Fibroblast of lung (primary cell): ENCODE measurements around the gene CPA4. TPM values are rescaled to one million over a fixed set of nuclear protein-coding genes. Genes with fewer than 3 reads are reported as not detected.

Experiments used
- DNase-seq, 2 donors: peaks; one replicate each; pipeline versions ENCODE4 v3.0.0 to v3.0.0-alpha.2; 2010; ENCODE audit warnings: low read depth in 2 of 2
- H2AFZ ChIP-seq: 2 replicates; pipeline ENCODE4 v1.5.1; 2012; ENCODE audit warnings: low read length, control low read depth, inconsistent platforms
- H3K27ac ChIP-seq: 2 replicates; pipeline ENCODE4 v1.5.1; 2011; ENCODE audit warnings: low read length, control low read depth; ENCODE audit not compliant: insufficient read depth
- H3K27me3 ChIP-seq: 2 replicates; pipeline ENCODE4 v1.5.1; 2011; ENCODE audit warnings: mild to moderate bottlenecking, low read length; ENCODE audit not compliant: control insufficient read depth, insufficient read depth
- H3K36me3 ChIP-seq: 2 replicates; pipeline ENCODE4 v1.5.1; 2011; ENCODE audit warnings: low read length; ENCODE audit not compliant: control insufficient read depth, insufficient read depth
- H3K4me1 ChIP-seq: 2 replicates; pipeline ENCODE4 v1.5.1; 2011; ENCODE audit warnings: low read length; ENCODE audit not compliant: control insufficient read depth, insufficient read depth; ENCODE audit errors: extremely low read depth
- H3K4me2 ChIP-seq: 2 replicates; pipeline ENCODE4 v1.5.1; 2011; ENCODE audit warnings: low read length, control low read depth; ENCODE audit not compliant: insufficient read depth; ENCODE audit errors: extremely low read depth
- H3K4me3 ChIP-seq, 4 experiments: fragments of 200-600 bp in 1 of 4; sonication (generic) in 1 of 4; replicated peaks in 1 of 4; 2 replicates each; pipeline ENCODE4 v1.5.1; 2011 to 2016; ENCODE audit warnings: low read length in 4 of 4, low read depth in 3 of 4, mild to moderate bottlenecking in 3 of 4, control low read depth in 2 of 4, inconsistent platforms in 1 of 4, mixed read lengths in 1 of 4; ENCODE audit not compliant: insufficient read depth in 1 of 4; ENCODE audit errors: control extremely low read depth in 1 of 4
- H3K79me2 ChIP-seq: 2 replicates; pipeline ENCODE4 v1.5.1; 2012; ENCODE audit warnings: mild to moderate bottlenecking, low read length, inconsistent platforms; ENCODE audit not compliant: control insufficient read depth, insufficient read depth
- H3K9ac ChIP-seq: 2 replicates; pipeline ENCODE4 v1.5.1; 2011; ENCODE audit warnings: mild to moderate bottlenecking, low read length, control low read depth; ENCODE audit not compliant: insufficient read depth
- H3K9me3 ChIP-seq: 2 replicates; pipeline ENCODE4 v1.5.1; 2012; ENCODE audit warnings: low read depth, low read length; ENCODE audit not compliant: control insufficient read depth, insufficient read depth
- H4K20me1 ChIP-seq: 2 replicates; pipeline ENCODE4 v1.5.1; 2011; ENCODE audit warnings: low read length; ENCODE audit not compliant: control insufficient read depth, insufficient read depth; ENCODE audit errors: extremely low read depth
- CTCF ChIP-seq, 2 donors: IDR thresholded peaks in 1 of 2; conservative IDR thresholded peaks in 1 of 2; 1 replicate in 1 of 2; 2 replicates in 1 of 2; pipeline ENCODE4 v1.5.1; 2011 to 2012; ENCODE audit warnings: low read length in 2 of 2, control low read depth in 1 of 2, inconsistent platforms in 1 of 2, low read depth in 1 of 2, mild to moderate bottlenecking in 1 of 2
- EZH2 ChIP-seq: IDR thresholded peaks from 2 replicates; pipeline ENCODE4 v1.5.1; 2012; ENCODE audit warnings: low read length, control low read depth, mild to moderate bottlenecking; ENCODE audit errors: missing control alignments
- polyA plus RNA-seq, 2 donors: library from polyadenylated mRNA; depleted of rRNA in 1 of 2; stranded (reverse) in 1 of 2; unstranded in 1 of 2; fragments of >200 nt; gene quantifications; 2 replicates each; pipeline ENCODE4 v1.2.1, GENCODE V29; 2011 to 2012; ENCODE audit warnings: missing spikeins in 1 of 2
- total RNA-seq: library from RNA; depleted of rRNA; stranded (reverse); fragments of >200 nt; gene quantifications from 2 replicates; pipeline ENCODE4 v1.2.1, GENCODE V29; 2014

CPA4 gene
- total and polyA plus RNA-seq, 2 donors (not counting 1 experiment from before 2014, with no cell fraction given): 6.4 to 48.3 TPM

- H3K4me3 ChIP-seq: no peak overlapping the region
- no peaks in the 10 kb centered on the region for H3K36me3 ChIP-seq
- H3K4me1 ChIP-seq: peaks cover under 1% of the 10 kb centered on the region
- no peaks in the 10 kb centered on the region for H3K79me2 ChIP-seq
- no peak overlapping the region for H3K4me2 ChIP-seq
- TF ChIP-seq EZH2: no peak
- no peak for TF ChIP-seq CTCF (conservative IDR thresholded peaks at IDR 0.05 in 1 of 2, IDR thresholded peaks at IDR 0.05 in 1 of 2; ENCODE audit: low read depth in 1 of 2, low read length in 2 of 2)
- H3K27ac ChIP-seq: no peak overlapping the region
- H3K27me3 ChIP-seq: no peaks in the 10 kb centered on the region
- no peak overlapping the region for H2AFZ ChIP-seq
- no peak overlapping the region for H3K9ac ChIP-seq
- no peaks in the 10 kb centered on the region for H4K20me1 ChIP-seq
- no peaks in the 10 kb centered on the region for H3K9me3 ChIP-seq
- DNase-seq: no peak
Observed at GRCh38 chr7:130298544-130299326, 5.8 kb downstream of the CPA4 start.

- no peak overlapping the region for H3K4me3 ChIP-seq
Observed at GRCh38 chr7:130299866-130300265, 6.9 kb downstream of the CPA4 start.

More at GRCh38 chr7:130299866-130300265, 6.9 kb downstream of the CPA4 start:
- peak in 1 of 2 donors; percentile 44 for DNase-seq
- H3K79me2 ChIP-seq: no peaks in the 10 kb centered on the region
- no peaks in the 10 kb centered on the region for H3K4me1 ChIP-seq
- no peaks in the 10 kb centered on the region for H3K9me3 ChIP-seq
- H3K27me3 ChIP-seq: no peaks in the 10 kb centered on the region
- no peak overlapping the region for H3K27ac ChIP-seq
- TF ChIP-seq EZH2 (no peak), CTCF (conservative IDR thresholded peaks at IDR 0.05 in 1 of 2, IDR thresholded peaks at IDR 0.05 in 1 of 2; ENCODE audit: low read depth in 1 of 2, low read length in 2 of 2) (no peak)
- no peaks in the 10 kb centered on the region for H3K36me3 ChIP-seq
- no peak overlapping the region for H3K9ac ChIP-seq
- H4K20me1 ChIP-seq: no peaks in the 10 kb centered on the region
- no peak overlapping the region for H3K4me2 ChIP-seq
- H2AFZ ChIP-seq: no peak overlapping the region
